GM21381 (cell line): ENCODE data around the gene ANKRD53.

Experiments used
- ATAC-seq: cut with Tn5 transposase; IDR thresholded peaks from one replicate; pipeline ENCODE4 v1.9.1; 2021; ENCODE audit warnings: mild to moderate bottlenecking, moderate library complexity; ENCODE audit not compliant: unreplicated experiment

Gene ANKRD53, protein sequence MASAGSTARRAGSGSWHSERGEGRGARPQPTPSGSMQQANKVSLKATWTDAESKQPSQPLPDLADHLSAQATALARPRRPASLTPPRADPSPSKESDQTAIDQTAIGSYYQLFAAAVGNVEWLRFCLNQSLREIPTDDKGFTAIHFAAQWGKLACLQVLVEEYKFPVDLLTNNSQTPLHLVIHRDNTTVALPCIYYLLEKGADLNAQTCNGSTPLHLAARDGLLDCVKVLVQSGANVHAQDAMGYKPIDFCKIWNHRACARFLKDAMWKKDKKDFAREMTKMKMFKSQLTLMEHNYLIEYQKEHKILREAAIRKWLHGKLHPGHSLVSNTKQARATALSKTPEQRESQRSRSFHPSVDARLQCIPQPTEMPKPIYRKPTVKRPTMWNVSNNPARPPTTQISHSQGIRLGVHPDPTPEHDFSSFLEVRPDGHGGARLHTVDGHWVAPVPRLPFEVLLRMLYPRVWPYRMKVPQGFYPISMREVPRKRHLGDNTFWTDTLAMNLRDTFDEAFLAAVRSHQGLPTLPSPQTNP

DNA sequence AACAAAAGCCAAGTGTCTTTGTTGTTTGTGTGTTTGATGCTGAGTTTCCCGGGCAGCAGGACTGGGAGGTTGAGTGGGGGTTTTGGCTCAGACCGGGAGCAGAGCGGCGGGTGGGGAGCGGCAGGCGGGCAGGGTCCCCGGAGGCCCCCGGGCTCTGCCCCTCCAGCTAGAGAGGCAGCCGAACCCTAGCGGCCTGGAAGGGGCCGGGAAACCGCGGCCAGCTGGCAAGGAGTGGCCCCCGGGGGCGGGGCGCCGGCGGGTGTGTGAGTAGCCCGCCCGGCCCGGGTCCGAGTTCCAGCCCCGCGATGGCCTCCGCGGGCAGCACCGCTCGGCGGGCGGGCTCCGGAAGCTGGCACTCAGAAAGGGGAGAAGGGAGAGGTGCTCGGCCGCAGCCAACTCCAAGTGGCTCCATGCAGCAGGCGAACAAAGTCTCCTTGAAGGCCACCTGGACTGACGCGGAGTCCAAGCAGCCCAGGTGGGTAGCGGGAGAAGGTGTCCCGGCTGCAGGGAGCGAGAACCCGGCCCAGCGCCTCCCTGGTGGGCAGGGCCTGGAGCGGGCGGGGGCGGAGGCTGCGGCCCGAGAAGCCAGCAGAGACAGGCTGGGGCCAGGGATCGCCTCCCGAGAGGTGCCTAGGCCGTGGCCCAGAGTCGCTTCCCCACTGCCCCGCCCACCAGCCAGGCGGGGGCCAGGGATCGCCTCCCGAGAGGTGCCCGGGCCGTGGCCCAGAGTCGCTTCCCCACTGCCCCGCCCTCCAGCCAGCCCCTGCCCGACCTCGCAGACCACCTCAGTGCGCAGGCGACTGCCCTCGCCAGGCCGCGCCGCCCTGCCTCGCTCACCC, at the start of gene ANKRD53:
Gene ANKRD53 (plus strand): TSS at position 290 of the 839 bp plus-strand sequence. CDS start 16 bp downstream, at position 306.
- no peak for ATAC-seq

DNA sequence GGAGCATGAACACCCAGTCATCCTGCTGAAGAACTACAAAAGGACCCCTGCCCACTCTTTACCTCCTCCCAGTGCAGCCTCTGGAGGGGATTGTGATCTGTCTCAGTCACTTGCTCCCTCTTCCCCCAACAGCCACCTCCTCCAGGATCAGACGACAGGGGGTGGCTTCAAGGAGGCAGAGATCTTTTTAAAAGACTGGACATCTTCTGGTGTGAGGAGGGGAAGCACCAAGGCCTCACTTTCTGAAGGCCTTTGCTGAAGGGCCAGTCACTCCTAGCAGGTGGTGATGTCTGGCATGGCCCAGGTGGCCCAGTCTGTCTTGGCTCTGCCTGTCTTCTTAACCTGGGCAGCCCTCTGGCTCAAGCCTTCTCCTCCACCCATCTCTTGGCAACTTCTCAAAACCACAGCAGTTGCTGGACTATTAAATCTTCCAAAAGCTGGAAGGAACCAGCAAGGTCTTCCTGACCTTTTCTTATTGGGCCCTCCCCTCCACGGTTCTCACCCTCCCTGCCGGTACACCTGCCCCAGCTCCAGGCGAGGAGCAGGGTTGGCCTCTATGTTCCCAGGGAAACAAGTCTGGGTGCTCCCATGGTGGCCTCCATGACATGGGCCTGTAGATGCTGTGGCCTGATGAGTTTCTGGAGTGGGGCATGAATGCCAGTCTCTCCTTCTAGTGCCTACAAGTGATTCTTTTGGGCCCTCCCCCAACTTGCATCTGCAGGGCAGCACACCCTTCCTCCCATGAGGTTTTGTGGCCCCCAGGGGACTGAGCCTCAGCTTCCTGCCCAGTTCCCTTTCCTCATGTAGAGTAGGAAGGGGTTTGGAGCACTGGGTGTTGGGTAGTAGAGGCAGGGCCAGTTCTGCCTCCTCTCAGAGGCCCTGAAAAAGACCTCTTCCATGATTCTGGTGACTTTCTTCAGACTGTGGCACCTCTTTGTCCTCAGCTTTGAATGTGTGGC, 47.8 kb upstream of the ANKRD53 start:
- ATAC-seq: no peak

DNA sequence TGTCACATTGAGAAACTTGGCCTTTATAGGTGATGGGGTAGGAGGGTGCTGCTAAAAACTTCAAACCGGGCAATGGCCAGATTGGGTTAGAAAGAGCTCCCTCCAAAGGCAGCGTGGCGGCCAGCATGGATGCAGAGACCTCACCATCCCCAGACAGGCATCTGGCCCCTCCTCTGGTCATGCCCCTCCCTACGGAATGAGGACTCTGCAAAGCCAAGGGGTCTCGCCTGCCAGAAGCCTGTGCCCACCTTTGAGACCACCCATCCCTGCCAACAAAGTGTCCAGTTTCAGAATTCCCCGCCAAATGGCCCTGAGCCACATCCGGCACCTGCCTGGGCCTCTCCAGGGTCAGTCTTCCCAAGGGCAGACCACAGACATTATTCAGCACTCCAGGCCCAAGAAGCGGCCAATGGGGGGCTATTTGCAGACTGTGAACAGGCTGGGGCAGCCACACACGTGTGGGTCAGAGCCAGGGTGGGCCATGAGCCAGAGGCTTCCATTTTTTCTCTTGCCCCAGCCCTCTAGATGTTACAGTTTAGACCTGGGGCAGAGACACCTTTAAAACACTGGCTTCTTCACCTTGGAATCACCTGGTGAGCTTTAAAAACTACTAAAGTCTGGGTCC, 46.9 kb upstream of the ANKRD53 start:
- no peak for ATAC-seq

DNA sequence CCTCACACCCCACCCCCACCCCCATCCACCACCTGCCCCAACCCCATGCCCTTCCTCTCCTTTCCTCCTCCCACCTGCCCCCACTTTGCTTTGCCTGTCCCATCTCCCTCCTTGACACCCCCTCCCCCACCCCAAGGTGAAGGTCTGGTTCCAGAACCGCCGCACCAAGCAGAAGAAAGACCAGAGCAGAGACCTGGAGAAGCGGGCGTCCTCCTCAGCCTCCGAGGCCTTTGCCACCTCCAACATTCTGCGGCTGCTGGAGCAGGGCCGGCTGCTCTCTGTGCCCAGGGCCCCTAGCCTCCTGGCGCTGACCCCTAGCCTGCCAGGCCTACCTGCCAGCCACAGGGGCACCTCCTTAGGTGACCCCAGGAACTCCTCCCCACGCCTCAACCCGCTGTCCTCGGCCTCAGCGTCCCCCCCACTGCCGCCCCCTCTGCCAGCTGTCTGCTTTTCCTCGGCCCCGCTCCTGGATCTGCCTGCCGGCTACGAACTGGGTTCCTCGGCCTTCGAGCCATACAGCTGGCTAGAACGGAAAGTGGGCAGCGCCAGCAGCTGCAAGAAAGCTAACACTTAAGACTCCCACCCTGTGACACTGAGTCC, 45.7 kb upstream of the ANKRD53 start:
- ATAC-seq: no peak

DNA sequence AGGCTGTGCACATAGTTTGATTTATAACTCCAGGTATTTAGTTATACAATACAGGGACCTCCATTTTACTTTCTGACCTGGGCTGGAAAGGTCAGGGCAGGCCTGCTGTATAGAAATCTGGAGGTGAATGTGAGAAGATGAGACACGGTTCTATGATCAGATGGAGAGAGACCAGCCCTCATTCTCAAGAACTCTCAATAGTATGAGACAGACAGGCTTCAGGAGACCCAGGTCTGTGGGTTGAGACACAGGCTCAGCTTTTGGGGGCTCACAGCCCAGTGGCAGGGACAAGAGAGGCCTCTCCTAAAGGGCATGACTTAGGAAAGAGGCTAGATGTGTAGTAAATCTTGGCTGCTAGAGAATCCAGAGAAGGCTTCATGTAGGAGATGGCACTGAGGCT, 43.4 kb upstream of the ANKRD53 start:
- ATAC-seq: no peak

DNA sequence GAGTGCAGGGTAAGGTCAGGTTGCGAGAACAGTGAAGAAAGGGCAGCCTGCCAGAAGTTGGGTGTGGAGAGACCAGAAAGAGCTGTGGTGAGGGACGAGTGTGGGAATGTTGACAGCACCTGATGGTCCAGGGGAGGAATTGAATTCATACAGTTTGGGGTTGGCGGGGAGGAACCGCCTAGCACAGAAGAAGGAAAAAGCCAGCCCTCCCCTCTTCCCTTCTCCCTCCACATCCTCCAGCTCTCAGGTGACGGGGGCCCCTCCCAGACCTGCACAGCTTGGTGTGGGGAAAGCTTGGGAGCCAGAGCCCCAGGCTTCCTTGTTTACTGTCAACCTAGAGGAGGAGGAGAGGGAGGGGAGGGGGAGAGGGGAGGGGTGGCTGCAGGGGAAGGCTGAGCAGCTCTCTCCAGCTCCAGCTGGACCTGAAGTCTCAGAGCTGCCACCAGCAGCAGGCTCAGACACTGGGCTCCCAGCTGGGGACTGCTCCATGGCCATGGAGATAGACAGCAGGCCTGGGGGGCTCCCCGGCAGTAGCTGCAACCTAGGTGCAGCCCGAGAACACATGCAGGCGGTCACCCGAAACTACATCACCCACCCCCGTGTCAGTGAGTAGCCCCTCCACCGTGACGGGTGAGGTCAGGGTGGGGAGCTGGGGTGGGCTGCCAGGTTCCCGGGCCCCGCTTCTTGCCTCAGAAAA, 42.8 kb upstream of the ANKRD53 start, which contains the start of gene ATP6V1B1:
Gene ATP6V1B1 (plus strand): TSS at position 433 of the 697 bp plus-strand sequence. CDS start 55 bp downstream, at position 488.
- ATAC-seq: no peak

DNA sequence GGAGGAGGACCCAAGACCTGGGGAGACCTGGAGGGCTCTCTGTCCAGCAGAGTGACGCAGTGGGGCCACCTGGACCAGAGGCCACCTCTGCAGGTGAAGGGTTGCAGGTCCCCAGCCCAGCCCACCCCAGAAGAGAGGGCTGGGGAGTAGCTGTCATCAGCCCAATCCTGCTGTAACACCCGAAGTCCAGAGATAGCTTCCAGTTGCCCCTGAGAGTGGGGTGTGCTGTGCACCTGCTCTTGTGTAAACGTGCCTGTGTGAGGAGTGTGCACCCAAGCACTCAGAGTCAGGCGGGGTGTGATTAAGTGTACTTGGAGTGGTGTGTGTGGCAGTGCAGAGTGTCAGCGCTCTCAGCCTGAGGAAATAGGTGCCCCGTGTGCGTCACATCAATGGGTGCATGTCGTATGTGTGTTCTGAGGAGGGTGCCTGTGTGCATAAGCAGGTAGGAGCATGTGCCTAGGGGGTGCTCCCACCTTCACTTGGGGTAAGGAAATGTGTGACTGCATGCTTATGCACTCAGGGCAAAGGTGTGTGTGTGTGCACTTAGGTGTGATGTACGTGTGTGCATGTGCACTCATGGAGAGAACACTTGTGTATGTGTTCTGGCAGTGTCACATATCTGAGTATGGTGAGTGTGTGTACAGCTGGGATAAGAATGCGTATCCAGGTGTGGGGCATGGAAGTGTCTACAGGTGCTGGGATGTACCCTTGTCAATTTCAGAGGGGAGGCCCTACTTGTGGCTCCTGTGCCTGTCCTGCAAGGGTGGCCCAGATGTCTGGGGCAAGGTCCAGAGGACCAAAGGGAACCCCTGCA, 42.1 kb upstream of the ANKRD53 start:
- no peak for ATAC-seq

DNA sequence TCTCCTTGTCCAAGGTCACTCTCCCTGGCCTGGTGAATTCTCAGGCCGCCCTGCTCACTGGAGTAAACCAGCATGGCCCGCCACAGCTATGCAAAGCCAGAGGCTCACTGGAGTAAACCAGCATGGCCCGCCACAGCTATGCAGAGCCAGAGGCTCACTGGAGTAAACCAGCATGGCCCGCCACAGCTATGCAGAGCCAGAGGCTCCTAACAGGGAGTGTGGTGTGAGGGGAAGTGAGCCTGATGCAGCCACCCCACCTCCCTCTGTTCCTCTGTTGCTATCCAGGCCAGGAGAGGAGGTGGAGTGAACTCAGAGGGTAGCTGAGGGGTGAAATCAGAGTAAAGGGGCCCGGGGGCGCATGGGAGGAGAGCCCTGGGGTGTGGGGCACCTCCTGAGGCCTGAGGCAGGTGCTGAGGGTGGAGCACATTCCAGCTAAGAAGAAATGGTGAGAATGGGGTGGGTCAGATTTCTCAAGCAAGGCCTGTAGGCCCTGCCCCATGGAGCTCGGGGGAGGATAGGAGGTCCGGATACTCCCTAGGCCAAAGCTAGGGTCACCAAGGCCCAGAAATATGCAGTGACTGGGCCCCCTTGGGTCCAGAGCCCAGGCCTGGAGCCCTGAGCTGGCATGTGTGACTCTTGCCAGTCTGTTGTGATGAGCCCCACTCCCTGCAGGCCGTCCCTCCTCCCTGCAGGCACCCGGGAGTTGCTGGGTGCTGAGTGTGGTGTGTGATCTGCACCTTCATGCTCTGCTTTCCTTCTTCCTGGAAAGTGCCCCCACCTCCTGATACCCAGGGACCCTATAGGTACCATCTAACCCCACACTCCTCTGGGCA, 41.2 kb upstream of the ANKRD53 start:
- ATAC-seq: no peak

DNA sequence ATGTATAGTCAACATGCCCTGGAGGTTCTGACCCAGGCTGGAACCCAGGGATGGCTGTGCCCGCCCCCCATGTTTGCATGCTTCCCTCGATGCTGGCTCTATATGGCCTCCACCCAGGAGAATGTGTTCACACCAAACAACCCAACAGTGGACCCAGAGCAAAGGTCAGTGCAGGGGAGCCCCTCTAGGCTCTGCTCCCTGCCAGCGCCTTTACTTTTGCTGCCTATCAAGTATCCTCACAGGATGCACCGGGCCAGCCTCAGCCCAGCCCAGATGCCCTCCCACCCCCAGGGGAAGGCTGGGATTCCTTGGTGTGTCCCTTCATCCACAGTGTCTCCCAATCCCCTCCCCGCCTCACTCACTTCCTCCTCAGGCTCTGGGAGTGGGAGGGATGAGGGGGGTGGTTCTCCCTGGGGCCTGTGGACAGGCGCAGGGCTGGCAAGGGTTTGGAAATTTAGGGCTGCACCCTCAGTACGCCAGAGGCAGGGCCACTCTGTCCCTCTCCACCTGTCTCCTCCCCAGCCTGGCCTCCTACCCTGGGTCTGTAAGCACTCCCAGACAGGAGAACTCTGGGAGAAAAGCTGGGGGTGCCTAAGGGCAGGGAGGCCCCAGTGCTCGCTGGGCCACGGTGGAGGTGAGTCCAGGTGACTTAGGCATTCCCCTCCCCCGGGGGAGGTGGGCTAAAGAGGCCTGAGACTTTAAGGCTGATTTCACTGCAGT, 40.4 kb upstream of the ANKRD53 start:
- no peak for ATAC-seq

DNA sequence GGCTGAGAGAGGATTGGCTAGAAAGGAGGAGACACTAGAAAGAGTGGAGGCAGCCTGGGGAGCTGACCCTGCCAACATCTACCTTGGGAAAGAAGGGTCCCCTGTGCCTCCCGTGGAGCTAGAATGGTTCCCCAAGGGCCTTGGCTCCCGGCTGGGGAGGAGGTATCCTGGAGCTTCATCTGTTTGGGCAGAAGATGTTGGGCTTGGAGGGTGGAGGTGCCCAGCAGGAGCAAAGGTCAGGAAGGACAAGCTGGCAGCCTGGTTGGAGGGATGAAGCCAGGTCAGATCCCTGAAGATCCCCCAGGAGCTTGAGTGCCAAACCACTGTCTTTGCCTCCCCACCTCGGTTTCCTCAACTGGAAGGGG, 39.9 kb upstream of the ANKRD53 start:
- no peak for ATAC-seq

DNA sequence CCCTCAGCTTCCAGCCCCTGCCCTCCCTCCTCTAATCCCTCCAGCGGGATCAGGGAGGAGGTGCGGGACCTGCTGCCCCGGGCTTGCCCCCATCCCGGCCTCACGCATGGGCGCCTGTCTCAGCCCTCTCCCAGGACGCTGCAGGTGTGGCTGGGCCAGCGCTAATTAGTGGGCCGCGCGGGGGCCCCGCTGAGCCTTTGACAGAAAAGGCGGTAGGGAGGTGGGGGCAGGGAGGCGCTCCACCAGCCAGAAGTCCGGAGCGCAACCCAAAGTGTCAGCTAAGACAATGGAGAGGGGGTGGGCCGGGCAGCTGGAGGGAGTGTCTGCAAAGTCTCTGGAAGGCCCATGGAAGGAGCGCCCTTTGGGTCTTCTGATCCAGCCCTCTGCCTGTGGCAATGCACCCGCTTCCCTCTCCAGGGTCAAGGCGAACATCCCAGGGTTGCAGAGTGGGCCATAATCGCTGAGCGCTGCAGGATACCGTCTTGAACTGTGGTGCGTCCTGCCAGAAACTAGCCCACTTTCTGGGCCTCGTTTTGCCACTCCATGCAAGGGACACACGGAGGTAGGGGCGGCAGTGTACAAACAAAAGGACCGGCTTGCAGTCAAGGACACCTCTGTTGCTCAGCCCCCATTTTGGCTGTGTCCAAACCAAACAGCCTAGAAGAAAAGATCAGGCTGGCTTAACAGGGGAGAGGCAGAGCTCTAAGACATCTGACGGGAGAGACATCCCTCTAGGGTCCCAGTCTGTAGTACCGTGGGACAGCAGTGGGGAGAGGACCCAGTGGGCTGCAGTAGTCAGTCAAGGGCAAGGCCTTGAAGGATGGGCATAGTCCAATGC, 39.2 kb upstream of the ANKRD53 start:
- no peak for ATAC-seq

DNA sequence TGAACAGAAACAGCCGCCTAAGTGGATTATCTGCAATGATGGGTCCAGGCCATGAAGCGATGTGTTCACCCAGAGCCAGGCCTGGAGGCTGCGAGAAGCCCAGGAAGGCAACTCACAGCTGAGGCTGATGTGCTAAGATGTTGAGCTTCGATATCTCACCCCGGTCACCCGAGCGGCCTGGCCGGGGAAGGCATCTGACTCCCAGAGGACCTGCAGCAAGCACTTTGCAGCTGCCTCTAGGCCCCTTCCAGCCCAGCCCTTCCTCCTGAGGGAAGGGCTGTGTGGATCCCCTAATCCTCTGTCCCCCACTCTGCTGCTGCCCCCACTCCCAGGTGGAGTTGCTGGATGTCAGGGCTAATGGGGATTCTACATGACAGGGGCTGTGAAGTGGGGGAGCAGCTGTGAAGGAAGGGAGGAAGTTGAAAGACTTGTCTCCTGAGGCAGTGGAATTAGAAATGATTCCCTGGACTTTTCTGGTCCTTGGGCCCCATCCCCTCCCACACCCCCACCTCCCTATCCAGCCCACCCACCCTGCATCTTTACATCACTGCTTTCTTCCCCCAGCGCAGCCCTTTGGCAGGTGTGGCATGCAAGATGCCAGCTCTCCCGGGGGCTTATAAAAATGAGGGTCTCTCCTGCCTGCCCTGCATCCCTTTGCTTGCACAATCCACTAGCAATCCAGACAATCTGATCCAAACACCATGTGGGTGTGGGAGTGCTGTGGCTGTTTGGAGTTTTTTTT, 38.4 kb upstream of the ANKRD53 start:
- ATAC-seq: no peak

DNA sequence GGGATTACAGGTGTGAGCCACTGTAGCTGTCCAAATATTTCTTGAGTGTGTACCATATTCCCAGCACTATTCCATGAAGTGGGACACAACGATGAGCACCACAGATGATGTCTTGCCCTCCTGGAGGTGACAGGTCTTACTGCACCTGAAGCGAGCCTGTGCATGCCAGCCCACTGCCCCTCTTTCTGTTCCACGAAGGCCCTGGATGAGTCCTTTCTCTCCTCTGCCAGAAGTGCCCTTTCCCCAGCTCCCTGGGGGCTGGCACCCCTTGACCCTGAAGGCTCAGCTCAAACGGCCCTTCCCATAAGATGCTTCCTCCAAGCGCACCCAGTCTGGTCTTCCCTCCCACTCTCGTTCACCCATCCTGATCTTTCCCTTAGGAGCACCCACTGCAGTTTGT, 37.2 kb upstream of the ANKRD53 start:
- no peak for ATAC-seq

DNA sequence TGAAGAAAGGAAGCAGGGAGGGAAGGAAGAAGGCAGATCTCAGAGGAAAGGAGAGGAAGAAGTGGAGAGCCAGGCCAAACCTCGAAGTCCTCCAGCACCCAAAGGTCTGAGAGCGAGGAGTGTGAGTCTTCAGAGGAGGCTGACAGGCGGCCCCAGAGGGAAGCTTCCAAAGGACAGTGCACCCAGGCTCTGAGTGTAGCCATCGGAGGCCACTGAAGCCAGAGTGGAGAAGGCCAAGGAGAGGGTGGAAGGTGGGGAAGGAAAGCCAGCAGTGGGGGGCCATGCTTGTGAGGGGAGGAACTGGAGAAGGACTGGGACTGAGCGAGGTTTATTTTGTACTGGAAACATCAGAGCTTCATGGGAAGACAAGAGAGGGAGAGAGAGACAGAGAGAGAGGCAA, 36.7 kb upstream of the ANKRD53 start:
- no peak for ATAC-seq
